Effector memory CD4-positive, alpha-beta T cell (primary cell): ENCODE data around the gene SMARCD2.
"Not testable (repeated sequence)": the region's sequence is repeated elsewhere in the genome, so short reads cannot be mapped to it uniquely, and the experiment has no call there.

Experiments
- DNase-seq, 3 donors: peaks; one replicate each; pipeline ENCODE4 v3.0.0-alpha.2; 2020
- H3K27ac ChIP-seq: 2 replicates; pipeline ENCODE4 v1.7.0; 2013; ENCODE audit warnings: mild to moderate bottlenecking, low read length, moderate library complexity; ENCODE audit not compliant: insufficient read depth, poor library complexity, severe bottlenecking
- H3K27me3 ChIP-seq: replicated peaks from 2 replicates; pipeline ENCODE4 v1.7.0; 2013; ENCODE audit warnings: mild to moderate bottlenecking, low read length; ENCODE audit not compliant: insufficient read depth, control insufficient read depth, poor library complexity, severe bottlenecking
- H3K36me3 ChIP-seq: 2 replicates; pipeline ENCODE4 v1.7.0; 2013; ENCODE audit warnings: mild to moderate bottlenecking, low read length, moderate library complexity; ENCODE audit not compliant: control insufficient read depth, insufficient read depth
- H3K4me1 ChIP-seq: 2 replicates; pipeline ENCODE4 v1.7.0; 2013; ENCODE audit warnings: low read length, mild to moderate bottlenecking; ENCODE audit not compliant: control insufficient read depth, insufficient read depth, poor library complexity, severe bottlenecking
- H3K4me3 ChIP-seq: 2 replicates; pipeline ENCODE4 v1.7.0; 2013; ENCODE audit warnings: low read length, low read depth, mild to moderate bottlenecking; ENCODE audit not compliant: insufficient read depth, poor library complexity, severe bottlenecking
- H3K9me3 ChIP-seq: 2 replicates; pipeline ENCODE4 v1.7.0; 2013; ENCODE audit warnings: mild to moderate bottlenecking, low read length, moderate library complexity; ENCODE audit not compliant: control insufficient read depth
- total RNA-seq, 3 donors: gene quantifications; one replicate each; lab custom pipeline; 2026; lab: John Stamatoyannopoulos, UW

SMARCD2 gene
- 95.0 to 121 (median 121) reads per million in 3 donors for total RNA-seq

DNA sequence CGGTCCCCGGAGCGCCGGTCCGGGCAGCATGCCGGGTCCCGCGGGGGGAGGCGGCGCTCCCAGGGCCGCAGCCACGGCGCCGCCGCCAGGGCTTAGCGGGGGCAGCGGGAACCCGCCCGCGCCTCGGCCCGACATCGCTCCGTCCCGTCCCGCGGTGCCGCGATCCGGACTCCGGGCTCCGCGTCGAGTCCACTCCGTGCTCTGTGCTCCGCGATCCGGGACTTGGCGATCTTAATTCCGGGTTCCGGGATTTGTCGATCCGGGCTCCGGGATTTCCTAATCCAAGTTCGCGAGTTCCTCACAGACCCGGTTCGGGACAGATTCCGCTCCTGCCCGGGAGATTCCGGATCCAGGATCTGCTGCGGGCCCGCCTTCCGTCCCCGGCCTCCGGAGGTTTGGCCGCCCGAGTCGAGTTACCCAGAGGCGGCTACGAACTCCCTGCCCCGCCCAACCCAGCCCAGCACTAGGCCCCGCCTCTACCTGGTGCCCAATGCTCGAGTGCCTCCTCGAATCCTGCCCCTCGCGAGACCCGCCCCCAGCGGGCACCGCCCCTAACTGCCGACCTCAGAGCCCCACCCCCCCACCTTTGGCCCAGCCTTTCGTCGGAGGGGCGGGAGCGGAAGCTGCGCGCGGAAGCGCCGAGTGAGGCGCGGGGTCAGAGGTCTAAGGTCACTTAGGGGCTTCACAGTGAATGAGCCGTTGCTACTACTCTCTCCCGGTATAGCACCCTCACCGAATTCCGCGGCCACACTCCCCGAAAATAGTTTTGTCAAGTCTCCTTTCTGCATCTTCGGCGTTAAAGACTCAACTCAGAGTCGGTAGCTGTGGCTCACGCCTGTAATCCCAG is at the start of gene SMARCD2:
Gene SMARCD2 (minus strand): TSS at position 146 of the 847 bp plus-strand sequence. CDS start 11 bp downstream, at position 135.
- DNase-seq: peak; percentile 98 to 99 (median 98)
- peaks cover 24% of the 10 kb centered on the region for H3K4me1 ChIP-seq
- no peaks in the 10 kb centered on the region for H3K27me3 ChIP-seq
- no peaks in the 10 kb centered on the region for H3K9me3 ChIP-seq
- H3K27ac ChIP-seq: peak within 1 kb of the TSS; percentile 92
- H3K36me3 ChIP-seq: no peaks in the 10 kb centered on the region
- peak within 1 kb of the TSS; percentile 87 for H3K4me3 ChIP-seq

DNA sequence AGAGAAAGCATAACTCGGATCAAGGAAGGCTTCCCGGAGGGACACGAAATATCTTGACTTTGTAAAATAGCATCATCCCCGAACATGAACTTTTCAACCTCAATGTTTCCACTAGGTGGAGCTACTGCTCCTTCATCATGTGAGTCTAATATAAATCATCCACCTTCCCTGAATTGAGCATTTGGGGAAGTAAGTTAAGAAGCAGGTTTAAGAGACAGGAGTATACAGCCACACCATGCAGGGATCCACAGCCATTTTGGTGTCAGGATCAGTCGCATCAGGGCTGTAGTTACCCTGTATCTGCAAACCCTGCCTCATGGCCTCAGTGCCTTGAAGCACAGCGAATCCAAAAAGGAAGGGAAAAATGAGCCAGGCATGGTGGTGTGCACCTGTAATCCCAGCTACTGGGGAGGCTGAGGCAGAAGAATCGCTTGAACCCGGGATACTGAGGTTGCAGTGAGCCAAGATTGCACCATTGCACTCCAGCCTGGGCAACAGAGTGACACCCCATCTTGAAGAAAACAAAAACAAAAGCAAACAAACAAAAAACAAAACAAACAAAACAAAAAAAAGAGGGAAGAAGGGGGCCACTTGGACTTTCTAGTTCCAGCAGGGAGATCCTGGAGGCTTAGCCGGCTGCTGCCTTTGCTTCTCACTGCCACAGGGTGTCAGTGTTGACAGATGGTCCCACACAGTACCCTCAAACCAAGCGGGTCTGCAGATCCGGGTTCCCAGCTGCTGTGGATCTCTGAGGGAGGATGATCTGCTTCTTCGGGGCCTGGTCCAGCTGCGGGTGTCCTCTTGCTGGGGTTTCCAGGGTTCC is 46.8 kb upstream of the SMARCD2 start:
- not testable (repeated sequence) for H3K27me3 ChIP-seq, H3K9me3 ChIP-seq, DNase-seq

DNA sequence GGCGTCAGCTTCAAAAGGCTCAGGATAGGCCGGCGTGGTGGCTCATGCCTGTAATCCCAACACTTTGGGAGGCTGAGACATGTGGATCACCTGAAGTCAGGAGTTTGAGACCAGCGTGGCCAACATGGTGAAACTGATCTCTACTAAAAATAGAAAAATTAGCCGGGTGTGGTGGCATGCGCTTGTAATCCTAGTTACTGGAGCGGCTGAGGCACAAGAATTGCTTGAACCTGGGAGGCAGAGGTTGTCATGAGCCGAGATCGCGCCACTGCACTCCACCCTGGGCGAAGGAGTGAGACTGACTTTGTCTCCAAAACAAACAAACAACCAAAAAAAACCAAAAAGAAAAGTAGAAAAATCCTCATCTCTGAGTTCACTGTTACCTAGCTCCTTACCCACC is 42.6 kb upstream of the SMARCD2 start:
- H3K9me3 ChIP-seq: not testable (repeated sequence)

More for the DNA sequence above, 46.8 kb upstream of the SMARCD2 start:
- H3K27ac ChIP-seq, H3K36me3 ChIP-seq, H3K4me3 ChIP-seq, H3K4me1 ChIP-seq: not testable (repeated sequence)

DNA sequence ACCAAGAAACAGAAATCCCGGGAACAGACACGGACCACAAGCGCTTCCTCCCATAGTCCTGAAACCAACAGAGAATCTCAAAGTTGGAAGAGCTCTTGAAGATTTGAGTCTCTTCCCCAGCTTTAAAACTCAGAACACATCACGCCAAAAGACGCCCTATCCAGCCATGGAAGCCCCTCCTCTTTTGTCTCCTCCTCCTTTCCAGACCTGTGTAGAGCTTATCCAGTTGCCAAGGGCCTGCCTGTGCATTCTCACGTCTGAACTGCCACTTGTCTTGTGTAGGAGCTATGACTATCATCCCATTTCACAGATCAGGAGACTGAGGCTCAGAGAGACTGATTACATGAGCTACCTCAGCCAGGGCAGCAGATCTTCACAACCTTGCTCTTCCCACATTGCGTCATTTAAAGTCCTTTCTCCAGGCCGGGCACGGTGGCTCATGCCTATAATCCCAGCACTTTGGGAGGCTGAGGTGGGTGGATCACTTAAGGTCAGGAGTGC is 40.2 kb upstream of the SMARCD2 start:
- not testable (repeated sequence) for H3K27ac ChIP-seq, H3K9me3 ChIP-seq, H3K4me1 ChIP-seq, H3K27me3 ChIP-seq, DNase-seq, H3K4me3 ChIP-seq, H3K36me3 ChIP-seq

More for the DNA sequence above, 42.6 kb upstream of the SMARCD2 start:
- not testable (repeated sequence) for H3K4me1 ChIP-seq, H3K4me3 ChIP-seq, H3K27ac ChIP-seq, H3K36me3 ChIP-seq, H3K27me3 ChIP-seq, DNase-seq

DNA sequence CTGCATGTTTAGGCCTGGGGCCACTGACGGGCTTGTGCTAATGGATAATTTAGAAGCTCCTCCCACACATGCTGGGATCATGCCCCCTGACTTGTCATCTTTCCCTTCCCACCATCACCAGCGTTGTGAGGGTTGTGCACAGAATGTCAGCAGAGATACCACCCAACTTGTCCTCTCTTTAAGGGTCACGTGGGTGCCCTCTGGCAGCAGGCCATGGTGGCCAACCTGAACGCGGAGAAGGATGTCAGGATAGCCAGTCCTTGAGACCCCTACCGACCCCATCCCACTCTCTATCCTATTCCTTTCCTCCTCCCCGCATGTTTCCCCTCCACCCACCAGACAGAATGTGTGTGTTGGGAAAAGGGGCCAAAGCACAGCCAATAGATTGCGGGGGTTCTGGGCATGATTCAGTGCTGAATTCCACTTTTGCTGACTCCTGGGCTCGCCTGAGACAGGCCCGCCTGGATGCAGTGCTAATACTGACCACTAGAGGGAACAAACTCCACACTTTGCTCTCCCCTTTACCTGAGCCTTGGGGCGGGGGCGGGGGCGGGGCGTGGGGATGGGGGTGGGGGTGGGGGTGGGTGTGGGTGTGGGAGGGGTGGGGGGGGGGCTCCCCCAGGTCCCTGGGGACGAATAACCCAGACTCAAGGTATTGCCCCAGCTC is 39.6 kb upstream of the SMARCD2 start, which contains the start of gene GH2:
Gene GH2 (minus strand): TSS at position 10 of the 667 bp plus-strand sequence. CDS start 143 bp downstream, outside the sequence.
- Histone ChIP-seq H3K27me3 (no peaks in the 10 kb centered on the region), H3K36me3 (no peaks in the 10 kb centered on the region), H3K9me3 (no peaks in the 10 kb centered on the region), H3K4me1 (no peaks in the 10 kb centered on the region), H3K4me3 (no peak within 1 kb of the TSS), H3K27ac (no peak within 1 kb of the TSS)
- DNase-seq: peak; percentile 17 to 42 (median 23)

DNA sequence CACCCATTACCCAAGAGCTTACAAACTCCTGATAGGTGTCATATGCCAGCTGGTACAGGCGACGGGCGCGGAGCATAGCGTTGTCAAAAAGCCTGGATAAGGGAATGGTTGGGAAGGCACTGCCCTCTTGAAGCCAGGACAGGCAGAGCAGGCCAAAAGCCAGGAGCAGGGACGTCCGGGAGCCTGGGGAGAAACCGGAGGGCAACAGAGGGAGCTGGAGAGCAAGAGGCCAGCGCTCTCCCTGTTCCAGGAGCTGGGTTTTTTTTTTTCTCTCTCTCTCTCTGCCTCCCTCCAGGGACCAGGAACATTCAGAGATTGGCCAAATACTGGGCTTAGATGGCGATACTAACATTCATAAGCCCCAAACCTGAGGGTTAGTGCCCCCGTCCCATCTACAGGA is 38.9 kb upstream of the SMARCD2 start:
- H3K27ac ChIP-seq, DNase-seq, H3K4me3 ChIP-seq, H3K36me3 ChIP-seq, H3K27me3 ChIP-seq, H3K9me3 ChIP-seq, H3K4me1 ChIP-seq: not testable (repeated sequence)

DNA sequence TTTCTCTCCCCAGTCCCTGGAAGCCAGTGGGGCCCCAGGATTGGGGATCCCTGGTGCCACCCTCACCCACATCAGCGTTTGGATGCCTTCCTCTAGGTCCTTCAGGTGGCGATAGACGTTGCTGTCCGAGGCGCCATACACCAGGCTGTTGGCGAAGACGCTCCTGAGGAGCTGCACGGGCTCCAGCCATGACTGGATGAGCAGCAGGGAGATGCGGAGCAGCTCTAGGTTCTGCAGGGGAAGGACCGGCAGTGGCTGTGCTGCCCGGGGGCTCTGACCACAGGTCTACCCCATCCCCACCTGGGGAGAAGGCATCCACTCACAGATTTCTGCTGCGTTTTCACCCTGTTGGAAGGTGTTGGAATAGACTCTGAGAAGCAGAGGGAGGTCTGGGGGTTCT is 38.2 kb upstream of the SMARCD2 start:
- Histone ChIP-seq H3K4me3 (no peak overlapping the region), H3K27ac (no peak overlapping the region), H3K4me1 (no peaks in the 10 kb centered on the region), H3K27me3 (no peaks in the 10 kb centered on the region), H3K9me3 (no peaks in the 10 kb centered on the region), H3K36me3 (no peaks in the 10 kb centered on the region)
- no peak for DNase-seq

DNA sequence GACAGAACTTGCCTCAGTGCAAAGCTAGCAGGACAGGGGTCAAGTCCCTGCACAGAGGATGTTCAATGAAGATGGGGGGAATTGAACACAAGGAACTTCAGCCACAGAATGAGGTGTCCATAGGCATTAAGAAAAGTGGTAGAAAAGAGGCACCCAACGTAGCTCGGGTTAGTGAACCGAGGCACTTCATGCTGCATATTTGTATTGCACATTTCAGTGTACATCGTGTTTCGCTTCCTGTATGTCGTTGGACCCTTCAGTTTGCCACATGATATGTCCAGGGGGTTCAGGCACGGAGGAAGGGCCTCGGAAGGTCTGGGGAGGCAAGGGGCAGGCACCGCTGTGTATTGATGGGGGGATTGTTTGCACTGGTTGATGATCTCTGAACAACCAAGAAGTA is 35.9 kb upstream of the SMARCD2 start:
- H3K4me1 ChIP-seq, H3K4me3 ChIP-seq, DNase-seq, H3K36me3 ChIP-seq, H3K9me3 ChIP-seq, H3K27ac ChIP-seq, H3K27me3 ChIP-seq: not testable (repeated sequence)

DNA sequence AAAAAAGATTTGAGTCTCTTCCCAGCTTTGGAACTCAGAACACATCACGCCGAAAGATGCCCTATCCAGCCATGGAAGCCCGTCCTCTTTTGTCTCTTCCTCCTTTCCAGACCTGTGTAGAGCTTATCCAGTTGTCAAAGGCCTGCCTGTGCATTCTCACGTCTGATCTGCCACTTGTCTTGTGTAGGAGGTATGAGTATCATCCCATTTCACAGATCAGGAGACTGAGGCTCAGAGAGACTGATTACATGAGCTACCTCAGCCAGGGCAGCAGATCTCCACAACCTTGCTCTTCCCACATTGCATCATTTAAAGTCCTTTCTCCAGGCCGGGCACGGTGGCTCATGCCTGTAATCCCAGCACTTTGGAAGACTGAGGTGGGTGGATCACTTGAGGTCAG is 32.2 kb upstream of the SMARCD2 start:
- H3K27me3 ChIP-seq, DNase-seq, H3K27ac ChIP-seq, H3K4me3 ChIP-seq, H3K9me3 ChIP-seq, H3K4me1 ChIP-seq, H3K36me3 ChIP-seq: not testable (repeated sequence)
